Choroid plexus epithelial cell (primary cell): ENCODE results near the gene MTG2.

ENCODE experiments used
- DNase-seq: peaks from one replicate; pipeline ENCODE4 v3.0.0-alpha.2; 2010; ENCODE audit warnings: low read depth
- H3K4me3 ChIP-seq: 2 replicates; pipeline ENCODE4 v1.5.1; 2011; ENCODE audit warnings: low read depth, mild to moderate bottlenecking, control low read depth, low read length, moderate library complexity
- CTCF ChIP-seq: conservative IDR thresholded peaks from 2 replicates; pipeline ENCODE4 v1.5.1; 2011; ENCODE audit warnings: low read depth, mild to moderate bottlenecking, control low read depth, inconsistent platforms, low read length, moderate library complexity

Gene MTG2

GRCh38 chr20:62226707-62227590 is 44.1 kb downstream of the MTG2 start:
- DNase-seq = peak; percentile 23
- no peak overlapping the region for H3K4me3 ChIP-seq
- TF ChIP-seq CTCF = no peak

GRCh38 chr20:62227591-62227976 is 44.8 kb downstream of the MTG2 start:
- DNase-seq = no peak
- no peak for TF ChIP-seq CTCF
- H3K4me3 ChIP-seq = no peak overlapping the region

GRCh38 chr20:62227977-62228958 is 45.4 kb downstream of the MTG2 start:
- no peak for DNase-seq
- TF ChIP-seq CTCF = no peak

GRCh38 chr20:62228982-62229545 is 46.2 kb downstream of the MTG2 start:
- TF ChIP-seq CTCF = no peak
- no peak overlapping the region for H3K4me3 ChIP-seq
- no peak for DNase-seq

More at GRCh38 chr20:62227977-62228958, 45.4 kb downstream of the MTG2 start:
- H3K4me3 ChIP-seq = no peak overlapping the region

- TF ChIP-seq CTCF = no peak
- no peak for DNase-seq
- H3K4me3 ChIP-seq = no peak overlapping the region
Measured at GRCh38 chr20:62229667-62230066, 46.8 kb downstream of the MTG2 start.

GRCh38 chr20:62230276-62230675 is 47.4 kb downstream of the MTG2 start:
- no peak for TF ChIP-seq CTCF
- no peak for DNase-seq
- H3K4me3 ChIP-seq = no peak overlapping the region
